OCI-LY1 (cell line): ENCODE results near the gene HYAL4.

Source experiments
- H2AFZ ChIP-seq: fragments of 200-600 bp; sonication (generic), shearing (Covaris generic); 2 replicates; pipeline ENCODE4 v1.6.0; 2014; ENCODE audit warnings: antibody characterized with exemption, mild to moderate bottlenecking, low read length
- H3F3A ChIP-seq: fragments of 200-600 bp; sonication (generic), shearing (Covaris generic); 2 replicates; pipeline ENCODE4 v1.6.0; 2014; ENCODE audit warnings: mild to moderate bottlenecking, antibody characterized with exemption, low read length, moderate library complexity; ENCODE audit not compliant: insufficient read depth
- H3K27ac ChIP-seq: fragments of 200-600 bp; sonication (generic); 2 replicates; pipeline ENCODE4 v1.5.1; 2014; ENCODE audit warnings: low read length, mixed run types, mild to moderate bottlenecking, low read depth; ENCODE audit not compliant: poor library complexity, severe bottlenecking
- H3K27me3 ChIP-seq: fragments of 200-600 bp; sonication (generic); 2 replicates; pipeline ENCODE4 v1.6.0; 2014; ENCODE audit warnings: antibody characterized with exemption, mild to moderate bottlenecking, low read length, moderate library complexity; ENCODE audit not compliant: insufficient read depth
- H3K36me3 ChIP-seq: fragments of 200-600 bp; sonication (generic); 2 replicates; pipeline ENCODE4 v1.6.1; 2014; ENCODE audit warnings: mild to moderate bottlenecking, antibody characterized with exemption, low read length, moderate library complexity, mixed read lengths; ENCODE audit not compliant: insufficient read depth
- H3K4me1 ChIP-seq: fragments of 200-600 bp; sonication (generic); 2 replicates; pipeline ENCODE4 v1.5.1; 2014; ENCODE audit warnings: mild to moderate bottlenecking, low read length, moderate library complexity; ENCODE audit not compliant: insufficient read depth, severe bottlenecking
- H3K4me2 ChIP-seq: fragments of 200-600 bp; sonication (generic), shearing (Covaris generic); 2 replicates; pipeline ENCODE4 v1.6.1; 2014; ENCODE audit warnings: low read length
- H3K4me3 ChIP-seq: fragments of 200-600 bp; sonication (generic); 2 replicates; pipeline ENCODE4 v1.5.1; 2014; ENCODE audit warnings: low read length, low read depth, mild to moderate bottlenecking, mixed read lengths; ENCODE audit not compliant: poor library complexity, severe bottlenecking
- H3K79me2 ChIP-seq: fragments of 200-600 bp; shearing (Covaris generic); 2 replicates; pipeline ENCODE4 v1.6.1; 2016; ENCODE audit warnings: mixed run types, low read length, mixed read lengths; ENCODE audit not compliant: insufficient read depth
- H3K9ac ChIP-seq: fragments of 200-600 bp; sonication (generic), shearing (Covaris generic); 2 replicates; pipeline ENCODE4 v1.6.1; 2014; ENCODE audit warnings: mild to moderate bottlenecking, low read length, mixed read lengths
- H3K9me2 ChIP-seq: fragments of 200-600 bp; sonication (generic), shearing (Covaris generic); 2 replicates; pipeline ENCODE4 v1.6.1; 2014; ENCODE audit warnings: low read depth, mild to moderate bottlenecking, low read length, mixed read lengths
- H3K9me3 ChIP-seq: fragments of 200-600 bp; shearing (Covaris generic); 2 replicates; pipeline ENCODE4 v1.6.1; 2014; ENCODE audit warnings: low read length, mixed read lengths
- H4K20me1 ChIP-seq: fragments of 200-600 bp; sonication (generic), shearing (Covaris generic); 2 replicates; pipeline ENCODE4 v1.6.0; 2016; ENCODE audit warnings: mild to moderate bottlenecking, low read length; ENCODE audit not compliant: insufficient read depth
- EZH2 ChIP-seq: fragments of 200-600 bp; sonication (generic), shearing (Covaris generic); IDR thresholded peaks from 2 replicates; pipeline ENCODE4 v1.8.0; 2017; ENCODE audit warnings: borderline replicate concordance, mixed run types, mild to moderate bottlenecking, antibody characterized with exemption, low read length, moderate library complexity, mixed read lengths
- TF ChIP-seq, protein P1 (sequence below): fragments of 200-600 bp; sonication (generic), shearing (Covaris generic); IDR thresholded peaks from 2 replicates; pipeline ENCODE4 v1.5.1; 2017; ENCODE audit warnings: mild to moderate bottlenecking, antibody characterized with exemption, low read length, moderate library complexity, mixed read lengths

HYAL4 gene

DNA sequence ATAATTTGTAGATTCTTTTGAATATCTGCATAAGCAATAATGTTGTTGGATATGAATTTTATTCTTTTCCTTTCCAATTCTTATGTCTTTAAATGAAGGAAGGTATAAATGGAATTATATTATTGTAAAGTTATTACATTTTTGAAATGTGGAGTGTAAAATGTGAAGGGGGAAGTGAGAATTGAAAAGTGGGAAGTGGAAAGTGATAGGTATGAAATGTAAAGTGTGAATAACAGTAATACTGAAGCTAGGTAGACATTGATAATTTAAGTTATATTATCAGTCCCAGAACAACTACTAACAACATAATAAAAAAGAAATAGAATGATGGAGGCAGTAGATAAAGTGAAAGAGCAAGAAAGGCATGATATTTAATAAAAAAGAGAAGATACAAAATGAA, 39.7 kb upstream of the HYAL4 start:
- H3K79me2 ChIP-seq = no peaks in the 10 kb centered on the region
- TF ChIP-seq, protein P1, sequence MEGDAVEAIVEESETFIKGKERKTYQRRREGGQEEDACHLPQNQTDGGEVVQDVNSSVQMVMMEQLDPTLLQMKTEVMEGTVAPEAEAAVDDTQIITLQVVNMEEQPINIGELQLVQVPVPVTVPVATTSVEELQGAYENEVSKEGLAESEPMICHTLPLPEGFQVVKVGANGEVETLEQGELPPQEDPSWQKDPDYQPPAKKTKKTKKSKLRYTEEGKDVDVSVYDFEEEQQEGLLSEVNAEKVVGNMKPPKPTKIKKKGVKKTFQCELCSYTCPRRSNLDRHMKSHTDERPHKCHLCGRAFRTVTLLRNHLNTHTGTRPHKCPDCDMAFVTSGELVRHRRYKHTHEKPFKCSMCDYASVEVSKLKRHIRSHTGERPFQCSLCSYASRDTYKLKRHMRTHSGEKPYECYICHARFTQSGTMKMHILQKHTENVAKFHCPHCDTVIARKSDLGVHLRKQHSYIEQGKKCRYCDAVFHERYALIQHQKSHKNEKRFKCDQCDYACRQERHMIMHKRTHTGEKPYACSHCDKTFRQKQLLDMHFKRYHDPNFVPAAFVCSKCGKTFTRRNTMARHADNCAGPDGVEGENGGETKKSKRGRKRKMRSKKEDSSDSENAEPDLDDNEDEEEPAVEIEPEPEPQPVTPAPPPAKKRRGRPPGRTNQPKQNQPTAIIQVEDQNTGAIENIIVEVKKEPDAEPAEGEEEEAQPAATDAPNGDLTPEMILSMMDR = no peak
- TF ChIP-seq EZH2 = no peak
- no peaks in the 10 kb centered on the region for H3K36me3 ChIP-seq
- no peaks in the 10 kb centered on the region for H3K9me2 ChIP-seq
- no peaks in the 10 kb centered on the region for H3K27me3 ChIP-seq
- no peak overlapping the region for H3K4me3 ChIP-seq
- H3K27ac ChIP-seq = no peak overlapping the region
- H3K9me3 ChIP-seq = no peaks in the 10 kb centered on the region
- H3K4me2 ChIP-seq = no peak overlapping the region
- H3K4me1 ChIP-seq = no peaks in the 10 kb centered on the region
- no peaks in the 10 kb centered on the region for H4K20me1 ChIP-seq
- H3F3A ChIP-seq = no peaks in the 10 kb centered on the region
- H3K9ac ChIP-seq = no peak overlapping the region
- no peak overlapping the region for H2AFZ ChIP-seq

- H3K4me1 ChIP-seq = no peaks in the 10 kb centered on the region
- no peak overlapping the region for H3K9ac ChIP-seq
- no peaks in the 10 kb centered on the region for H4K20me1 ChIP-seq
- no peak overlapping the region for H3K4me2 ChIP-seq
- no peak overlapping the region for H3K27ac ChIP-seq
- H3K4me3 ChIP-seq = no peak overlapping the region
- no peaks in the 10 kb centered on the region for H3K9me3 ChIP-seq
- no peaks in the 10 kb centered on the region for H3K27me3 ChIP-seq
- no peaks in the 10 kb centered on the region for H3K36me3 ChIP-seq
- H2AFZ ChIP-seq = no peak overlapping the region
- TF ChIP-seq, protein P1 = no peak
- no peak for TF ChIP-seq EZH2
- H3F3A ChIP-seq = no peaks in the 10 kb centered on the region
- no peaks in the 10 kb centered on the region for H3K9me2 ChIP-seq
- H3K79me2 ChIP-seq = no peaks in the 10 kb centered on the region
Observed at GRCh38 chr7:123809471-123809870, 35.5 kb upstream of the HYAL4 start.

DNA sequence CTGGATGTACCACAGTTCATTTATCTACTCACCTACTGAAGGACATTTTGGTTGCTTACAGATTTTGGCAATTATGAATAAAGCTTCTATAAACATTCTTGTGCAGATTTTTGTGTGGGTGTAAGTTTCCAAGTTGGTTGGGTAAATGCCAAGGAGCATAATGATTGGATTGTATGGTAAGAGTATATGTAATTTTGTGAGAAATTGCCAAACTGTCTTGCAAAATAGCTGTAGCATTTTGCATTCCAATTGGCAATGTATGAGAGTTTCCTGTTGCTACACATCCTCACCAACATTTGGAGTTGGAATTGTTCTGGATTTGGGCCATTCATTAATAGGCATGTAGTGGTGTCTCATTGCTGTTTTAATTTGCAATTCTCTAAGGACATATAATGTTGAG, 33.9 kb upstream of the HYAL4 start:
- Histone ChIP-seq H4K20me1 (no peaks in the 10 kb centered on the region), H3K4me1 (no peaks in the 10 kb centered on the region), H3K9me2 (no peaks in the 10 kb centered on the region), H3K27me3 (no peaks in the 10 kb centered on the region), H3K4me3 (no peak overlapping the region), H3K27ac (no peak overlapping the region), H2AFZ (no peak overlapping the region), H3K9me3 (no peaks in the 10 kb centered on the region), H3K4me2 (no peak overlapping the region), H3F3A (no peaks in the 10 kb centered on the region), H3K36me3 (no peaks in the 10 kb centered on the region), H3K9ac (no peak overlapping the region), H3K79me2 (no peaks in the 10 kb centered on the region)
- no peak for TF ChIP-seq EZH2
- TF ChIP-seq, protein P1 = no peak
